ENCODE results near the gene ATP10A. TPM values are rescaled to one million over a fixed set of nuclear protein-coding genes. Genes with fewer than 3 reads are reported as not detected.

Gene ATP10A
- total RNA-seq, 1 experiment from 2014 or later = 0.02 TPM

DNA sequence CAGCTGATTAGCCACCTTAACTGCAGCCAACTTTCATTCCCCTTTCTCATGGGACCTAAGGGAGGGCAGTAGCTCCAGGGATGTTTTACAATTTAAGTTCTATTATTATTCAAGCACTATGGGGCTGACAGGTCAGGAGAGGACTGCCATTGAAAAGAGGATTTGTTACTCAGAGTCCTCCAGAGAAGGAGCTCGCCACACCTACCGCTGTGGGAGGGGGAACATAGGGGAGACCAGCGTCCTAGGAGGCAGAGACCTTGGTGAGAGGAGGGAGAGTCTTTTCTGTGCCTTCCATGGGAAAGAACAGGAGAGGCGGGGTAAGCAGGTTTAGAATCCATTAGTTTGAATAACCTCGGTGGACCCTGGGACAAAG, 14.4 kb downstream of the ATP10A start (continued):
- TF ChIP-seq, protein P1, sequence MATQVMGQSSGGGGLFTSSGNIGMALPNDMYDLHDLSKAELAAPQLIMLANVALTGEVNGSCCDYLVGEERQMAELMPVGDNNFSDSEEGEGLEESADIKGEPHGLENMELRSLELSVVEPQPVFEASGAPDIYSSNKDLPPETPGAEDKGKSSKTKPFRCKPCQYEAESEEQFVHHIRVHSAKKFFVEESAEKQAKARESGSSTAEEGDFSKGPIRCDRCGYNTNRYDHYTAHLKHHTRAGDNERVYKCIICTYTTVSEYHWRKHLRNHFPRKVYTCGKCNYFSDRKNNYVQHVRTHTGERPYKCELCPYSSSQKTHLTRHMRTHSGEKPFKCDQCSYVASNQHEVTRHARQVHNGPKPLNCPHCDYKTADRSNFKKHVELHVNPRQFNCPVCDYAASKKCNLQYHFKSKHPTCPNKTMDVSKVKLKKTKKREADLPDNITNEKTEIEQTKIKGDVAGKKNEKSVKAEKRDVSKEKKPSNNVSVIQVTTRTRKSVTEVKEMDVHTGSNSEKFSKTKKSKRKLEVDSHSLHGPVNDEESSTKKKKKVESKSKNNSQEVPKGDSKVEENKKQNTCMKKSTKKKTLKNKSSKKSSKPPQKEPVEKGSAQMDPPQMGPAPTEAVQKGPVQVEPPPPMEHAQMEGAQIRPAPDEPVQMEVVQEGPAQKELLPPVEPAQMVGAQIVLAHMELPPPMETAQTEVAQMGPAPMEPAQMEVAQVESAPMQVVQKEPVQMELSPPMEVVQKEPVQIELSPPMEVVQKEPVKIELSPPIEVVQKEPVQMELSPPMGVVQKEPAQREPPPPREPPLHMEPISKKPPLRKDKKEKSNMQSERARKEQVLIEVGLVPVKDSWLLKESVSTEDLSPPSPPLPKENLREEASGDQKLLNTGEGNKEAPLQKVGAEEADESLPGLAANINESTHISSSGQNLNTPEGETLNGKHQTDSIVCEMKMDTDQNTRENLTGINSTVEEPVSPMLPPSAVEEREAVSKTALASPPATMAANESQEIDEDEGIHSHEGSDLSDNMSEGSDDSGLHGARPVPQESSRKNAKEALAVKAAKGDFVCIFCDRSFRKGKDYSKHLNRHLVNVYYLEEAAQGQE (IDR thresholded peaks at IDR 0.05; ENCODE audit: low read depth) = no peak
- TF ChIP-seq TCF7L2 (IDR thresholded peaks at IDR 0.05; ENCODE audit: borderline replicate concordance, extremely low read depth, insufficient read depth, insufficient read length) = no peak
- TF ChIP-seq ELF1 (IDR thresholded peaks at IDR 0.05; ENCODE audit: borderline replicate concordance, low read depth) = no peak
- TF ChIP-seq, protein P2, sequence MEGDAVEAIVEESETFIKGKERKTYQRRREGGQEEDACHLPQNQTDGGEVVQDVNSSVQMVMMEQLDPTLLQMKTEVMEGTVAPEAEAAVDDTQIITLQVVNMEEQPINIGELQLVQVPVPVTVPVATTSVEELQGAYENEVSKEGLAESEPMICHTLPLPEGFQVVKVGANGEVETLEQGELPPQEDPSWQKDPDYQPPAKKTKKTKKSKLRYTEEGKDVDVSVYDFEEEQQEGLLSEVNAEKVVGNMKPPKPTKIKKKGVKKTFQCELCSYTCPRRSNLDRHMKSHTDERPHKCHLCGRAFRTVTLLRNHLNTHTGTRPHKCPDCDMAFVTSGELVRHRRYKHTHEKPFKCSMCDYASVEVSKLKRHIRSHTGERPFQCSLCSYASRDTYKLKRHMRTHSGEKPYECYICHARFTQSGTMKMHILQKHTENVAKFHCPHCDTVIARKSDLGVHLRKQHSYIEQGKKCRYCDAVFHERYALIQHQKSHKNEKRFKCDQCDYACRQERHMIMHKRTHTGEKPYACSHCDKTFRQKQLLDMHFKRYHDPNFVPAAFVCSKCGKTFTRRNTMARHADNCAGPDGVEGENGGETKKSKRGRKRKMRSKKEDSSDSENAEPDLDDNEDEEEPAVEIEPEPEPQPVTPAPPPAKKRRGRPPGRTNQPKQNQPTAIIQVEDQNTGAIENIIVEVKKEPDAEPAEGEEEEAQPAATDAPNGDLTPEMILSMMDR (IDR thresholded peaks at IDR 0.05 in 2 of 3, conservative IDR thresholded peaks at IDR 0.05 in 1 of 3; ENCODE audit: borderline replicate concordance in 1 of 3, insufficient read depth in 1 of 3, low read depth in 2 of 3, low read length in 2 of 3) = no peak
- TF ChIP-seq RAD21 (IDR thresholded peaks at IDR 0.05; ENCODE audit: low read depth) = no peak
- no peak for TF ChIP-seq JUND (IDR thresholded peaks at IDR 0.05)
- no peak for TF ChIP-seq SP1 (IDR thresholded peaks at IDR 0.05; ENCODE audit: low read depth)
- no peak for TF ChIP-seq FOSL1 (IDR thresholded peaks at IDR 0.05; ENCODE audit: low read depth)
- no peak for TF ChIP-seq ZNF274 (IDR thresholded peaks at IDR 0.05; ENCODE audit: low read depth, low read length)
- TF ChIP-seq EZH2 (IDR thresholded peaks at IDR 0.05) = no peak
- no peak for TF ChIP-seq EZH2phosphoT487 (IDR thresholded peaks at IDR 0.05; ENCODE audit: borderline replicate concordance)
- TF ChIP-seq EGR1 (IDR thresholded peaks at IDR 0.05; ENCODE audit: low read depth) = no peak
- no peak for TF ChIP-seq CBX3 (IDR thresholded peaks at IDR 0.05; ENCODE audit: low read depth)
- no peak for TF ChIP-seq SIN3A (IDR thresholded peaks at IDR 0.05; ENCODE audit: low read depth)
